ENCODE data around the gene KIAA2012.

The KIAA2012 gene

GRCh38 chr2:202072737-202073401 is at the start of gene KIAA2012:
KIAA2012 (plus strand) TSS chr2:202073255; CDS start chr2:202073628, 373 bp downstream.
- no peak for ATAC-seq
- peaks cover 7% of the 10 kb centered on the region for H3K27me3 Mint-ChIP-seq
- H3K9me3 Mint-ChIP-seq: no peaks in the 10 kb centered on the region
- no peak for DNase-seq
- no peak within 1 kb of the TSS for H3K4me3 Mint-ChIP-seq
- peak within 1 kb of the TSS in 1 of 2 donors; percentile 36 for H3K27ac Mint-ChIP-seq
- H3K4me1 Mint-ChIP-seq: peaks cover 6% of the 10 kb centered on the region

DNA sequence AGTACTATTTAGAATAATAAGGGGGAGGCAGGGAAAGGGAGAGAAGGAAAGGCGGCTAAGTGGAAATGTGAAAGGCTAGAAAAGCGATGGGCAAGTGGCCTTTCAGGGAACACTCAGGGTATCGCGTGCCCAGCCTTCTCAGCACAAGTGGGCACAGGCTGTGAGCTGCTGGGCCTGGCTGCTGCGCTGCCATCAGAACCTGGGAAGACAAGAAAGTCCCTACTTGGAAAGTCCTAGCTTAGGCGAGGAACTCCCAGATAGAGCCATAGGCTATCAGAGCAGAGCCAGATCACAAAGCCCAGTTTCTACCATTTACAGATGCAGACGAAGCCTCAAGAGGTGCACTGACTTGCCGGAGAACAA is 49.2 kb upstream of the KIAA2012 start:
- Mint-ChIP-seq H3K4me1 (no peaks in the 10 kb centered on the region), H3K27ac (no peak overlapping the region), H3K27me3 (peaks cover 37% of the 10 kb centered on the region), H3K4me3 (no peak overlapping the region), H3K9me3 (no peaks in the 10 kb centered on the region)
- ATAC-seq (no peak), DNase-seq (no peak)

GRCh38 chr2:202024871-202025270 is 48.2 kb upstream of the KIAA2012 start:
- peaks cover 37% of the 10 kb centered on the region for H3K27me3 Mint-ChIP-seq
- H3K9me3 Mint-ChIP-seq: no peaks in the 10 kb centered on the region
- no peak for DNase-seq
- no peak for ATAC-seq
- no peak overlapping the region for H3K27ac Mint-ChIP-seq
- H3K4me1 Mint-ChIP-seq: no peaks in the 10 kb centered on the region
- H3K4me3 Mint-ChIP-seq: no peak overlapping the region

DNA sequence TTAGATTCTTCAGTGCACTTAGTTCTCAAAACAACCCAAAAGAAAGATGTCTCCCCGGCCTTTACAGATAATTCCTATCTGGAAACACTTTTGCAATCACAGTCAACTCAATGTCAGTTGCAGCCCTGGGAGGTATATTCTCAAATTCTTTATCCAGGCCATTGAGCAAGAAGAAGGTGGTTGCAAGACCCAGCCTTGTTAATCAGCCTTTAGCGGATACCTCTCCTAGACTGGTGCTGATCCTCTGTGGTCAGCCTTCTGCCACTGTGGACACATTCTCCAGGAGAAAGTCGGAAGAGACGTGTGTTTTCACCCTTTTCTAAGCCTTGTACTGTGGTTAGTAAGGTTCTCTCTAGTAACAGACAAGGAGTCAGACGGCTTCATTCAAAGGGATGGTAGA is 47.2 kb upstream of the KIAA2012 start:
- Mint-ChIP-seq H3K27ac (no peak overlapping the region), H3K9me3 (no peaks in the 10 kb centered on the region), H3K4me1 (no peaks in the 10 kb centered on the region), H3K4me3 (no peak overlapping the region), H3K27me3 (peaks cover 37% of the 10 kb centered on the region)
- ATAC-seq (no peak), DNase-seq (no peak)

GRCh38 chr2:202026507-202026906 is 46.5 kb upstream of the KIAA2012 start:
- H3K4me1 Mint-ChIP-seq: no peaks in the 10 kb centered on the region
- DNase-seq: no peak

GRCh38 chr2:202030691-202031090 is 42.4 kb upstream of the KIAA2012 start:
- no peak overlapping the region for H3K4me3 Mint-ChIP-seq
- H3K4me1 Mint-ChIP-seq: peaks cover 11% of the 10 kb centered on the region
- no peak overlapping the region for H3K27ac Mint-ChIP-seq
- no peaks in the 10 kb centered on the region for H3K9me3 Mint-ChIP-seq
- ATAC-seq (no peak), DNase-seq (no peak)
- peaks cover 30% of the 10 kb centered on the region for H3K27me3 Mint-ChIP-seq

More at GRCh38 chr2:202026507-202026906, 46.5 kb upstream of the KIAA2012 start:
- peaks cover 40% of the 10 kb centered on the region for H3K27me3 Mint-ChIP-seq
- no peak overlapping the region for H3K4me3 Mint-ChIP-seq
- H3K9me3 Mint-ChIP-seq: no peaks in the 10 kb centered on the region
- H3K27ac Mint-ChIP-seq: no peak overlapping the region
- no peak for ATAC-seq

GRCh38 chr2:202031246-202031951 is 41.7 kb upstream of the KIAA2012 start:
- Mint-ChIP-seq H3K4me3 (peak overlapping the region in 1 of 2 donors; percentile 93), H3K9me3 (no peaks in the 10 kb centered on the region), H3K27ac (no peak overlapping the region), H3K4me1 (peaks cover 11% of the 10 kb centered on the region), H3K27me3 (peaks cover 24% of the 10 kb centered on the region)
- DNase-seq: no peak
- no peak for ATAC-seq

GRCh38 chr2:202032846-202033316 is 40.2 kb upstream of the KIAA2012 start:
- H3K4me3 Mint-ChIP-seq: peak overlapping the region; percentile 83 to 93
- no peaks in the 10 kb centered on the region for H3K9me3 Mint-ChIP-seq
- H3K4me1 Mint-ChIP-seq: peaks cover 11% of the 10 kb centered on the region
- H3K27ac Mint-ChIP-seq: no peak overlapping the region
- DNase-seq (peak; percentile 50 to 51), ATAC-seq (peak; percentile 37)
- H3K27me3 Mint-ChIP-seq: peaks cover 19% of the 10 kb centered on the region

DNA sequence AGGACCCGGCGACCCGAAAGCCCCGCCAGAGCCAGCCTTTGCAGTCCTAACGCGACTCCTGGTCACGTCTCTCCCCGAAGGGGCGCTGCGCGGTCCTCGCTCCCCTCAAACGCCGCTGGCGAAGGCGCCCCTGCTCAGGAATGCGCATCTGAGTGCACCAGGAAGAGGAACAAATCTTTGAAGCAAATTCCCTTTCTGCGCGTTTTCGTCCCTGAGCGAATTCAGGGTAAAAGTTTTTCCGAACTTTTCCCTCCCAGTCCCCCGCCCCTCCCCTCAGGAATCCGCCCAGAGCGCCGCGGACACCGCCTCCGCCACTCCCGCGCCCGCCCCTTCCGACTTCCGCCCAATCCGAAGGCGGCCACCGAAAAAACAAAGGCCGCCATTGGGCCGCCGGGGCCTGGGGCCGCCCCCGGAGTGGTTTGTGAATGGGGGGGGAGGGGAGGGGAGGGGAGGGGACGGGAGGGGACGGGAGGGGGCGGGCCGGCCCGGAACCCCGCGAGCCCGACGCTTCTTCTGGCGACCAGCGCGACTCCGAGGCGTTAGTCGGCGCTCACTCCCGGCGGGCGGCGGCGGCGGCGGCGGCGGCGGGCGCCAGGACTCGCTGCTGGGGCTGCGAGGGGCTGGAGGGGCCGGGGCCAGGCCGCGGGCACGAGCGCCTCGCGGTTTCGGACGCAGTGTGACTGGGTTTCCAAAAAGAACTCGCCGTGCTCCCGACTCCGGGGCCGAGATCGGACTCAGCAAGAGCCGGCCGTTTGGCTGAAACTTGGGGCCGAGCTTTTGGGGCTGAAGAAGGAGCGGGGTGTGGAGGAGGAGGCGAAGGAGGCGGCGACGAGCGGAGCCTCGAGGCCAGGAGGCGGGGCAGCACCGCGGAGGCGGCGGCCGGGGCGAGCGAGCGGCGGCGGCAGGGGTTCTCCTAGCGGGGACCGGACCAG is 39.5 kb upstream of the KIAA2012 start, which contains the start of gene FZD7:
Gene FZD7 (plus strand): TSS at position 539 of the 932 bp plus-strand sequence. CDS start 793 bp downstream, outside the sequence.
- peak; percentile 79 for ATAC-seq
- peak; percentile 82 to 87 for DNase-seq
- H3K27me3 Mint-ChIP-seq: peaks cover 25% of the 10 kb centered on the region
- H3K4me3 Mint-ChIP-seq: peak within 1 kb of the TSS; percentile 84 to 93
- peaks cover 11% of the 10 kb centered on the region for H3K4me1 Mint-ChIP-seq
- H3K27ac Mint-ChIP-seq: no peak within 1 kb of the TSS
- no peaks in the 10 kb centered on the region for H3K9me3 Mint-ChIP-seq

DNA sequence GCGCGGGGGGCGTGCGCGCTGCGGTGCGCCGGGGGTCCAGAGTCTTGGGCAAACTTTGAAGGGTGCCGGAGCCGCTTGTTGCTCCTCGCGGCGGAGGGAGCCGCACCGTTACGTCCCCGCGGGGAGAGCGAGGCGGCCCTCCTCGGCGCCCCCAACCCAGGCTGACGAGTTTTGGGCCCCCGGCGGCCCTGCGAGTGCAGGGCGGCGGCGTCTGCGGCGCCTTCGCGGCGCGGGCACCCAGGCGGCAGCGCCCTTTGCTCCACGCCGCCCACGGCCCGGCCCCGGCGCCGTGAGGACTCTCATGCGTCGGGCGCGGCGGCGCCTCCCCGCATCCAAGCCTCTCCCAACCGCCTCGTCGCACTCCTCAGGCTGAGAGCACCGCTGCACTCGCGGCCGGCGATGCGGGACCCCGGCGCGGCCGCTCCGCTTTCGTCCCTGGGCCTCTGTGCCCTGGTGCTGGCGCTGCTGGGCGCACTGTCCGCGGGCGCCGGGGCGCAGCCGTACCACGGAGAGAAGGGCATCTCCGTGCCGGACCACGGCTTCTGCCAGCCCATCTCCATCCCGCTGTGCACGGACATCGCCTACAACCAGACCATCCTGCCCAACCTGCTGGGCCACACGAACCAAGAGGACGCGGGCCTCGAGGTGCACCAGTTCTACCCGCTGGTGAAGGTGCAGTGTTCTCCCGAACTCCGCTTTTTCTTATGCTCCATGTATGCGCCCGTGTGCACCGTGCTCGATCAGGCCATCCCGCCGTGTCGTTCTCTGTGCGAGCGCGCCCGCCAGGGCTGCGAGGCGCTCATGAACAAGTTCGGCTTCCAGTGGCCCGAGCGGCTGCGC is 38.6 kb upstream of the KIAA2012 start:
- DNase-seq: peak; percentile 24 to 36
- Mint-ChIP-seq H3K9me3 (no peaks in the 10 kb centered on the region), H3K27me3 (peaks cover 34% of the 10 kb centered on the region), H3K4me3 (peak overlapping the region; percentile 84 to 93), H3K4me1 (peaks cover 11% of the 10 kb centered on the region), H3K27ac (no peak overlapping the region)
- ATAC-seq: peak; percentile 23

DNA sequence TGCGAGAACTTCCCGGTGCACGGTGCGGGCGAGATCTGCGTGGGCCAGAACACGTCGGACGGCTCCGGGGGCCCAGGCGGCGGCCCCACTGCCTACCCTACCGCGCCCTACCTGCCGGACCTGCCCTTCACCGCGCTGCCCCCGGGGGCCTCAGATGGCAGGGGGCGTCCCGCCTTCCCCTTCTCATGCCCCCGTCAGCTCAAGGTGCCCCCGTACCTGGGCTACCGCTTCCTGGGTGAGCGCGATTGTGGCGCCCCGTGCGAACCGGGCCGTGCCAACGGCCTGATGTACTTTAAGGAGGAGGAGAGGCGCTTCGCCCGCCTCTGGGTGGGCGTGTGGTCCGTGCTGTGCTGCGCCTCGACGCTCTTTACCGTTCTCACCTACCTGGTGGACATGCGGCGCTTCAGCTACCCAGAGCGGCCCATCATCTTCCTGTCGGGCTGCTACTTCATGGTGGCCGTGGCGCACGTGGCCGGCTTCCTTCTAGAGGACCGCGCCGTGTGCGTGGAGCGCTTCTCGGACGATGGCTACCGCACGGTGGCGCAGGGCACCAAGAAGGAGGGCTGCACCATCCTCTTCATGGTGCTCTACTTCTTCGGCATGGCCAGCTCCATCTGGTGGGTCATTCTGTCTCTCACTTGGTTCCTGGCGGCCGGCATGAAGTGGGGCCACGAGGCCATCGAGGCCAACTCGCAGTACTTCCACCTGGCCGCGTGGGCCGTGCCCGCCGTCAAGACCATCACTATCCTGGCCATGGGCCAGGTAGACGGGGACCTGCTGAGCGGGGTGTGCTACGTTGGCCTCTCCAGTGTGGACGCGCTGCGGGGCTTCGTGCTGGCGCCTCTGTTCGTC is 37.7 kb upstream of the KIAA2012 start:
- no peak overlapping the region for H3K4me3 Mint-ChIP-seq
- H3K27me3 Mint-ChIP-seq: peaks cover 42% of the 10 kb centered on the region
- ATAC-seq (peak; percentile 5), DNase-seq (peak; percentile 28 to 36)
- H3K9me3 Mint-ChIP-seq: no peaks in the 10 kb centered on the region
- H3K4me1 Mint-ChIP-seq: peaks cover 11% of the 10 kb centered on the region
- H3K27ac Mint-ChIP-seq: no peak overlapping the region

DNA sequence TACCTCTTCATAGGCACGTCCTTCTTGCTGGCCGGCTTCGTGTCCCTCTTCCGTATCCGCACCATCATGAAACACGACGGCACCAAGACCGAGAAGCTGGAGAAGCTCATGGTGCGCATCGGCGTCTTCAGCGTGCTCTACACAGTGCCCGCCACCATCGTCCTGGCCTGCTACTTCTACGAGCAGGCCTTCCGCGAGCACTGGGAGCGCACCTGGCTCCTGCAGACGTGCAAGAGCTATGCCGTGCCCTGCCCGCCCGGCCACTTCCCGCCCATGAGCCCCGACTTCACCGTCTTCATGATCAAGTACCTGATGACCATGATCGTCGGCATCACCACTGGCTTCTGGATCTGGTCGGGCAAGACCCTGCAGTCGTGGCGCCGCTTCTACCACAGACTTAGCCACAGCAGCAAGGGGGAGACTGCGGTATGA is 37.1 kb upstream of the KIAA2012 start:
- no peaks in the 10 kb centered on the region for H3K9me3 Mint-ChIP-seq
- DNase-seq (no peak), ATAC-seq (no peak)
- peaks cover 49% of the 10 kb centered on the region for H3K27me3 Mint-ChIP-seq
- H3K4me1 Mint-ChIP-seq: peaks cover 11% of the 10 kb centered on the region
- no peak overlapping the region for H3K27ac Mint-ChIP-seq
- H3K4me3 Mint-ChIP-seq: no peak overlapping the region

GRCh38 chr2:202036601-202037037 is 36.4 kb upstream of the KIAA2012 start:
- ATAC-seq: no peak
- Mint-ChIP-seq H3K9me3 (no peaks in the 10 kb centered on the region), H3K27me3 (peaks cover 51% of the 10 kb centered on the region), H3K4me1 (peaks cover 11% of the 10 kb centered on the region), H3K4me3 (no peak overlapping the region), H3K27ac (no peak overlapping the region)
- DNase-seq: no peak

GRCh38 chr2:202037086-202037485 is 36.0 kb upstream of the KIAA2012 start:
- peaks cover 9% of the 10 kb centered on the region for H3K4me1 Mint-ChIP-seq
- peaks cover 51% of the 10 kb centered on the region for H3K27me3 Mint-ChIP-seq
- no peak for DNase-seq
- ATAC-seq: no peak
- H3K9me3 Mint-ChIP-seq: no peaks in the 10 kb centered on the region
- no peak overlapping the region for H3K27ac Mint-ChIP-seq
- no peak overlapping the region for H3K4me3 Mint-ChIP-seq
